Measurements from ENCODE around the gene B4GALT2.
A peak's percentile ranks its signal among the peaks of the same experiment; 100 is the strongest.

DNA sequence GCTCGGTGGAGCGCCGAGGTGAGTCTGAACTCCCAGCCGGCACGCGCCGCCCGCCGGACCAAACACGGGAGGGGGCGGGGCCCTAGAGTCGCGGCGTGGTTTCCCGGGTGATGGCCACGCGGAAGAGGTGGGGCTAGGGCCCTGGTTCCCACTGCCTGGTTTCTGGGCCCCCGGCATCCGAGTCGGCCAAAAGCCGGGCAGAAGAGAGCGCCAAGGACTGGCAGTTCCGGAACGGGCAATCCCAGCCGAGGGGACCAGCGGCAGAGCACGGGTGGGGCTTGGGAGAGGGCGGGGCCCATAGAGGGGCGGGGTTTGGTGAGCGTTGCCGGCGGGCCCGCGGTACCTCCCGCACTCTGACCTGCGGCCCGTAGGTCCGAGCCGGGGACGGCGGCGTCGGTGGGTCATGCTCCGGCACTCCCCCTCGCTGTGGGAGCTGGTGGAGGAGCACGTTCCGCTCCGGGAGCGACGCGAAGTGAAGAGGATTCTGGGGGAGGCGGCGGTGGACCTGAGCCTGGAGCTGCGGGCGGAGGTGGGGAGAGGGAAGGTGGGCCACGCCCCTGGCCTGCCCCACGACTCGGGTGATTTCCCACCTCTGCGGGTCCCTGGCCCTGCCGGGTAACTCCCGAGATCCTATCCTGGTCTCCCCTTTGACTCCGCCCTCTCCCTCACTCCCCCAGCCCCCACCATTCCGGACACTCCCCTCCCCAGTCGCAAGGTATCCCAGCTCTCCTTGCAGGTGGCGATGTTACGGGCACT is 12.6 kb downstream of the B4GALT2 start, which contains the start of gene CCDC24:
- peak in 1 of 2 donors; percentile 44 for TF ChIP-seq POLR2A (IDR thresholded peaks at IDR 0.05)
- TF ChIP-seq, protein P1, sequence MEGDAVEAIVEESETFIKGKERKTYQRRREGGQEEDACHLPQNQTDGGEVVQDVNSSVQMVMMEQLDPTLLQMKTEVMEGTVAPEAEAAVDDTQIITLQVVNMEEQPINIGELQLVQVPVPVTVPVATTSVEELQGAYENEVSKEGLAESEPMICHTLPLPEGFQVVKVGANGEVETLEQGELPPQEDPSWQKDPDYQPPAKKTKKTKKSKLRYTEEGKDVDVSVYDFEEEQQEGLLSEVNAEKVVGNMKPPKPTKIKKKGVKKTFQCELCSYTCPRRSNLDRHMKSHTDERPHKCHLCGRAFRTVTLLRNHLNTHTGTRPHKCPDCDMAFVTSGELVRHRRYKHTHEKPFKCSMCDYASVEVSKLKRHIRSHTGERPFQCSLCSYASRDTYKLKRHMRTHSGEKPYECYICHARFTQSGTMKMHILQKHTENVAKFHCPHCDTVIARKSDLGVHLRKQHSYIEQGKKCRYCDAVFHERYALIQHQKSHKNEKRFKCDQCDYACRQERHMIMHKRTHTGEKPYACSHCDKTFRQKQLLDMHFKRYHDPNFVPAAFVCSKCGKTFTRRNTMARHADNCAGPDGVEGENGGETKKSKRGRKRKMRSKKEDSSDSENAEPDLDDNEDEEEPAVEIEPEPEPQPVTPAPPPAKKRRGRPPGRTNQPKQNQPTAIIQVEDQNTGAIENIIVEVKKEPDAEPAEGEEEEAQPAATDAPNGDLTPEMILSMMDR (IDR thresholded peaks at IDR 0.05): peak in 2 of 6 experiments; percentile 19 to 23

All from Peyer's patch (tissue), 4 donors.